PFSK-1 (cell line): ENCODE results near the gene PPP1CB.

Source experiments
- FOXP2 ChIP-seq: optimal IDR thresholded peaks from 2 replicates; pipeline ENCODE3; 2011; ENCODE audit warnings: borderline replicate concordance, control low read depth, inconsistent platforms; ENCODE audit not compliant: insufficient read depth; ENCODE audit errors: extremely low read length, extremely low read depth
- POLR2AphosphoS5 ChIP-seq: IDR thresholded peaks from 2 replicates; pipeline ENCODE4 v1.6.1; 2012; ENCODE audit warnings: low read depth, mild to moderate bottlenecking, control low read depth, low read length, moderate library complexity
- REST ChIP-seq, 2 experiments: IDR thresholded peaks; 2 replicates each; pipeline versions ENCODE4 v1.6.1 to v1.8.0; 2011 to 2012; ENCODE audit warnings: low read depth in 2 of 2, low read length in 2 of 2, control low read depth in 1 of 2, inconsistent platforms in 1 of 2, mild to moderate bottlenecking in 1 of 2, moderate library complexity in 1 of 2; ENCODE audit not compliant: insufficient read depth in 1 of 2
- SIN3A ChIP-seq: IDR thresholded peaks from 2 replicates; pipeline ENCODE4 v1.6.1; 2012; ENCODE audit warnings: mild to moderate bottlenecking, low read length, moderate library complexity, borderline replicate concordance; ENCODE audit not compliant: insufficient read depth
- TAF1 ChIP-seq: IDR thresholded peaks from 2 replicates; pipeline ENCODE4 v1.6.1; 2012; ENCODE audit warnings: low read length, control low read depth, borderline replicate concordance; ENCODE audit not compliant: insufficient read depth

The PPP1CB gene

GRCh38 chr2:28721601-28722191 lies 29.9 kb upstream of the PPP1CB start:
- TF ChIP-seq POLR2AphosphoS5: no peak
- TF ChIP-seq SIN3A: no peak
- no peak for TF ChIP-seq REST (IDR thresholded peaks at IDR 0.05; ENCODE audit: insufficient read depth in 1 of 2, low read depth in 2 of 2, low read length in 2 of 2)
- no peak for TF ChIP-seq FOXP2
- TF ChIP-seq TAF1: no peak

DNA sequence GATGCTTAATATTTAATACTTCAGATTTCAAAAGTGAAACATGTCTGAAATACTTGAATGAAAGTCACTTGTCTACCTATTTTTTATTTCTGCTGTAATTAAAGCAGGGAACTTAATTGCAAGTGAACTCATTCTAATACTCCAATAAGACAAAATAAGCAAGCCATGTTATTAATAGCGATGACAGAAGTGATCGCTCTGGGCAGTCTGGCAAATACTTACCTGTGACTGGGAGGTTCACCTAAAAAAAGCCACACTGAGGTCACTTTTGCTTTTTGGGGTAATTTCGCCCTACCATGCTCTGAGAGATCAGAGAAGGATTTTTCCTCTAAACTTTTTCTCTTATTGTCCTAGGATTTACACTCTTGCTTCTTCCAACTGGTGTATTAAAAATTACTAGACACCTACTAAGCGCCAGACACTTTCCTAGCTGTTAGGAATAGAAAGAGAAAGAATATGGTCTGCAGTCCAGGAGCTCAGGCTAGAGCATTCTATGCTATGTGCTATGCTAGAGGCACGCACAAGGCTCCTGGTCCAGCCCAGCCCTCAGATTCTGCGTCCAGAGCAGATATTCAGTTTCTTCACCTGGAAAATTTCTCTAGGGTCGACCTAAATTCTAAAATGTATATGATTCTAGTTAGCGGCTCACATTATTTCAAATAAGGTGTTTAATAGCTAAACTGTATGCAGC lies 26.5 kb upstream of the PPP1CB start:
- TF ChIP-seq REST (IDR thresholded peaks at IDR 0.05; ENCODE audit: insufficient read depth in 1 of 2, low read depth in 2 of 2, low read length in 2 of 2): no peak
- TF ChIP-seq SIN3A: no peak

DNA sequence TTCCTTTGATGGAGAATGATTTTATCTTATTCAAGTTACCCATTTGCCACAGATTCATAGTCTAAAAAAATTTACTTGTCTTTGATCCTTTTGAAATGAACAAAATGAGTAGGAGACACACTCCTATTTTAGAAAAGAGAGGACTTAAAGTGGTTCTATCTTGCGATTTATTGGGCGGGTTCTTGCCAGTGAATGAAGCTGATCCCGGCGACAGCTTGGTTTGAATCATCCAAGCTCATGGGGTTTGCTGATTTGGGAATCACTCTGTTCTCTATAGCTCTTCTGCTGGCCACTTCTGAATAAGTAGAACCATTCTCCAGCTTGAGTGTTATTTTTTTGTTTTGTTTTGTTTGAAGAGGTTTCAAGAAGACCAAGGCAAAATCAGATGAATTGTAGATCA lies 25.5 kb upstream of the PPP1CB start:
- TF ChIP-seq REST (IDR thresholded peaks at IDR 0.05; ENCODE audit: insufficient read depth in 1 of 2, low read depth in 2 of 2, low read length in 2 of 2): no peak
- no peak for TF ChIP-seq POLR2AphosphoS5
- TF ChIP-seq FOXP2: no peak
- TF ChIP-seq SIN3A: no peak
- TF ChIP-seq TAF1: no peak

- TF ChIP-seq FOXP2 (no peak), POLR2AphosphoS5 (no peak), SIN3A (no peak), TAF1 (no peak), REST (IDR thresholded peaks at IDR 0.05; ENCODE audit: insufficient read depth in 1 of 2, low read depth in 2 of 2, low read length in 2 of 2) (no peak)
Observed at GRCh38 chr2:28729698-28730097, 21.9 kb upstream of the PPP1CB start.

- TF ChIP-seq TAF1: no peak
- TF ChIP-seq FOXP2: no peak
- no peak for TF ChIP-seq SIN3A
- TF ChIP-seq POLR2AphosphoS5: no peak
- no peak for TF ChIP-seq REST (IDR thresholded peaks at IDR 0.05; ENCODE audit: insufficient read depth in 1 of 2, low read depth in 2 of 2, low read length in 2 of 2)
Observed at GRCh38 chr2:28730641-28731146, 20.9 kb upstream of the PPP1CB start.
